HG02840 (cell line): ENCODE measurements around the gene SBK3.
"Not testable (repeated sequence)": the region's sequence is repeated elsewhere in the genome, so short reads cannot be mapped to it uniquely, and the experiment has no call there.

Source experiments
- ATAC-seq: cut with Tn5 transposase; IDR thresholded peaks from one replicate; pipeline ENCODE4 v1.9.1; 2021; ENCODE audit warnings: mild to moderate bottlenecking, moderate library complexity, moderate number of reproducible peaks; ENCODE audit not compliant: unreplicated experiment, low FRiP score

The SBK3 gene

GRCh38 chr19:55525289-55526101 lies 19.8 kb downstream of the SBK3 start:
- no peak for ATAC-seq

GRCh38 chr19:55520691-55521292 lies 24.6 kb downstream of the SBK3 start:
- no peak for ATAC-seq

- ATAC-seq: no peak
These were observed 25.7 kb downstream of the SBK3 start for GRCh38 chr19:55519451-55520311.

DNA sequence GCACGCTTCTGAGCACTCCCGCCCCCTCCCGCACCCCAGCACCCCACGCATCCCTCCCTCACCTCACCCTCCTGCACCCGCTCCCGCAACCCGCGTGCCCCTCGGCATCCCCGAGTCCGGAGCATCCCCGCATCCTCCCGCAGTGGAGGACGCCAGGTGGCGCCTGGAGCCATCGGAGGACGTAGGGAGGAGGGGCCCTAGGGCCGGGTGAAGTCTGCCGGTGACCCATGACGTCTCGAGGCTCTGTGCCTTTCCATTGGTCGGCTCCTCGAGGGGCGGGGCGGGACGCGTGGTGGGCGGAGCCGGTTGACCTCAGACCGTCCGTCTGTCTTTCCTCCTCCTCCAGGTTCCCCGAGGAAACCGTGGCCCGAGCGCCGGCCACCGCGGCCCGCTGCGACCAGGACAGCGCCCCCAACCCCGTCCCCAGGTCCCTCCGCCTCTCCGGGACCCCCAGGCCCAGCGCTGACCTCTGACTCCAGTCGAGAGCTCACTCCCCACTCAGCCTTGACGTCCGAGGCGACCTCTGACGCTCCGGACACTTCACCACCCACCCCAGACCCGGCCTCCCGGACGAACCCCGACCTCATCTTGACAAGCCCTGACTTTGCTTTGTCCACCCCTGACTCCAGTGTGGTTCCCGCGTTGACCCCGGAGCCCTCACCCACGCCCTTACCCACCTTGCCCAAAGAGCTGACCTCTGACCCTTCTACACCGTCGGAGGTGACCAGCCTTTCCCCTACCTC lies 28.3 kb downstream of the SBK3 start:
- ATAC-seq: peak; percentile 98

DNA sequence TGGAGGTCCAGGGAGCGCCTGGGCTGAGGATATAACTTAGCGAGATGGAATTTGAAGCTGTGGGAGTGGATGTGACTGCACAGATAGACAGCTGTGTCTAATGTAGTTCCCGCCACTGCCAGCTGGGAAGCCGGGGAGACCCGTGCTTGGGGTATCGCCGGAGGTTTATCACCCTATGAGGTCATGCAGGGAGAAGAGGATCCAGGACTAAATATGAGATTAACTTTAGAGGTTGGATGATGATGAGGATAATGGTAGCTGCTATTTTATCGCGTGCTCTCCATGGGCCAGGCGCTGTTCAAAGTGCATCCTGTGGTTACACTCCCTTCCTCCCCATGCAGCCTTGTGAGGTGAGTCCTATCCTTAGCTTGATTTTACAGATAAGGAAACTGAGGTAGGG lies 37.2 kb downstream of the SBK3 start:
- ATAC-seq: no peak

DNA sequence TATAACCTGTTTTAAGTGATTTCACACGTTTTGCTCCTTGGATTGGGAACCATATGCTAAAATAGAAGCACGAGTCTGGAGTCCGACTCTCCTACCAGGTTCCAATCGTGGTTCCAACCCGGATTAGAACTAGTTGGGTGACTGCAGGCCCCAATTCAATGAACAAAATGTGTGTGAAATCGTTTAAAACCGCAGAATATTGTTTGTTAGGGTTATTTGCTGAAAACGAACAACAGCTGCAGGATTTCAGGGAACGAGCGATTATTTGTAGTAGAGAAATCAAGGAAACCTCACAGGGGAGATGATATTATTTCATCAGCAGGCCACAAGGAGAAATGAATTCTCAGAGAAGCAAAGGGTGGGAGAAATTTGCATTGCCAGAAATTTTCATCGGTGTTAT lies 40.4 kb downstream of the SBK3 start:
- ATAC-seq: no peak

DNA sequence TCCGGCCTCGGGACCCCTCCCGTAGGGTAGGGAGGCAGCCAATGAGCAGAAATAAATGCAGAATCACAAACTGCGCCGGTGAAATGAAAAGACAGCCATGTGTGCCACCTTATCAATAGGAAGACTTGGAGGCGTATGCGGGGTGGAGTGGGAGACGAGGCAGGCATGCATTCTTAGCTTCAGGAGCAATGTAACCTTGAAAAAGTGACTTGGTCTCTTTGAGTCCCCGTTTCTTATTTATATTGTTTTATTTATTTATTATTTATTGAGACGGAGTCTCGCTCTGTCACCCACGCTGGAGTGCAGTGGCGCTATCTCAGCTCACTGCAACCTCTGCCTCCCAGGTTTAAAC lies 41.1 kb downstream of the SBK3 start:
- ATAC-seq: no peak

DNA sequence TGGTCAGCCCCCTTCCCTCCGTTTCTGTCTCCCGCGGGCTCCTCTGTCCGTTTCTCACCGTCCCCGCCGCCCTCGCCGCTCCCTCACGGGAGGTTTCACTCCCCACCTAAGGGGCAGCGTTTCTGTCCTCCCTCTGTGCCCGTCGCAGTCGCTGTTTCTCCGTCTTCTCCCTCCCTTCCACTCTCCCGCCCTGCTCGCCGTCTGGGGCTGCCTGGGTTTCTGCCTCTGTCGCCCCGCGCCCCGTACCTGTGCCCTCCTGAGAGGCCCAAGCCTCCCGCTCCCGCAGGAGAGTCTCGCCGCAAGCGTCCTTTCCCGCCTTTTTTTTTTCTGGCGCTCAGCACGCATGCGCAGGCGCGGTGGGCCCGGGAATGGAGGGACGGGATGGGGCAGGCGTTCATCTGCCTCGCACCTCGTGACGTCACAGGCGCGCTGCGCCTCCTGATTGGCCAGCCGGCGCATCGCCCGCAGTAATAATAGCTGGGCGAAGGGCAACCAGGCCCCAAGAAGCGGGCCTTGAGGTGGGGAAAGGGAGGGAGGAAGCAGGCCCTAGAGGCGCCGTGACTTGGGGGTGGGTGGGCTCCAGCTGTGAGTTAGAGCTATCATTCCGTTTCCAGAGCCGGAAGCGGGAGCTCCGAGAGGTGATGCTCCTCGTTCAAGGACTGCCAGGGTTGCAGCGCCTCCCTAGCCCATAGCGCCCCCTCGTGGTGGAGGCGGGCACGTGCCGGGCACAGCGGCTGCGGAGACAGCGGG lies 41.7 kb downstream of the SBK3 start:
- ATAC-seq: peak; percentile 89

DNA sequence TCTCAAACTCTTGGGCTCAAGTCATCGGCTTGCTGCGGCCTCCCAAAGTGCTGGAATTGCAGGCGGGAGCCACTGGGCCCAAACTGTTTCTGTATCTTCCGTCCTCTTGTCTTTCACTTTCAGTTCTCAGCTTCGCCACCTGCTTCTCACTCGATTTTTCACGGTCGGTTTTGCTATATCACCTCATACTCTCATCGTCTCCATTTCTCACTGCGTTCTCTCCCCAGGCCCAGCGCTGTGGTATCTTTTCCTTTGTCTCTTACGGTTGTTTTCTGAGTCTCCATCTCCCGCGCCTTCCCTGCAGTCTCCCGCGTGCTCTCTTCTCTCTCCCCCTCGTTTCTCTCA lies 42.2 kb downstream of the SBK3 start:
- no peak for ATAC-seq

- no peak for ATAC-seq
These were observed 43.0 kb downstream of the SBK3 start for GRCh38 chr19:55502197-55502952.

DNA sequence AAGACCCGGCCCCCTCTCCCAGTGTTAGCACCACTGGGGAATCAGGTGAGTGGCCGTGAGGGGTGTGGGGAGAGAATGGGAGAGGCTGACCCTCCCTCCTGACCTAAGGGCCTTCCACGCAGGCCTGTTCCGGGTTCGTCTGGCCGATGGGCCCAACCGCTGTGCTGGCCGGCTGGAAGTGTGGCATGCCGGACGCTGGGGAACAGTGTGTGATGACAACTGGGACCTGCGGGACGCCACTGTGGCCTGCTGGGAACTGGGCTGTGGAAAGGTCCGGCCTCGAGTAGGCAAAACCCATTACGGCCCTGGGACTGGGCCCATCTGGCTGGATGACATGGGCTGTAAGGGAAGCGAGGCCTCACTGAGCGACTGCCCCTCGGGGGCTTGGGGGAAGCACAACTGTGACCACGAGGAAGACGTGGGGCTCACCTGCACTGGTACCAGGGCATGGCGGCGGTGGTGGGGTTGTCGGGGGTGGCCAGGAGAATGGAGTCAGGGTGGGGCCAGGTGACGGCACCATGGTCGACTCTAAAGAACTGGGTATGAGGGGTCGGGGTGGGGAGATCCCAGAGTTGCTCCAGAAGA lies 44.9 kb downstream of the SBK3 start:
- ATAC-seq: no peak

DNA sequence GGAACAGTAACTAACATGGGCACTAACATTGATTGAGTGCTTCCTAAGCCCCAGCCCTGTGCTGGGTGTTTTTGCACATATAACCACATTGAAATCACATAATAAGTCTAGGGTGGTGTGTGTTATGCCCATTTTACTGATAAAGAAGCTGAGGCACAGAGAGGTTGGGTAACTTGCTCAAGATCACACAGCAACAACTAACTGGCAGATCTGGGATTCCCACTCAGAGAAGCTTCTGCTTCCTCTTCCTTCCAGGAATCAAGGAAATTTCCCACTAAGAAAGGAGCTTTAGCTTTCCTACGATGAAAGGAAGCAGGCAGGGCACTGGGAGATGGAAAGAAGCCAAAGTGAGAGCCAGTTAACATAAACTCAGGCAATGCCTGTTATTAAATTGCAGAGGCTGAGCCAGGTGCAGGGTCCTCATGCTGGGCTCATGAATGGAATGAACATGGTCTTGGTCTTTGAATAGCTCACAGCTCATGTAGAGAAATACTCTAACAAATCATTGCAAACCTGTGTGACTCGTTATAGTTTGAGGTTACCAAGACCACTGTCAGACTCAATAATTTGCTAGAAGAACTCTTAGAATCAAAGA lies 47.0 kb downstream of the SBK3 start:
- no peak for ATAC-seq

DNA sequence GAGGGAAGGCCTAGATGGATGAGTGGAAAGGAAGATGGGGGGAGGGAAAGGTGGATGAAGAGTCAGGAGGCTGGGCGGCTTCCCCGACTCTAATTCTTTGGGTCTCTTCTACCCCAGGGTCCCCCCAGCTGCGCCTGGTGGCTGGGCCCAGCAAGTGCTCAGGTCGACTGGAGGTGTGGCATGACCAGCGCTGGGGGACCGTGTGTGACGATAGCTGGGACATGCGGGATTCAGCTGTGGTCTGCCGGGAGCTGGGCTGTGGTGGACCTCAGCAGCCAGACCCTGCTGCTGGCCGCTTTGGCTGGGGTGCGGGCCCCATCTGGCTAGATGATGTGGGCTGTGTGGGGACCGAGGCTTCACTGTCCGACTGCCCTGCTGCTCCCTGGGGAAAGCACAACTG lies 47.6 kb downstream of the SBK3 start:
- no peak for ATAC-seq

DNA sequence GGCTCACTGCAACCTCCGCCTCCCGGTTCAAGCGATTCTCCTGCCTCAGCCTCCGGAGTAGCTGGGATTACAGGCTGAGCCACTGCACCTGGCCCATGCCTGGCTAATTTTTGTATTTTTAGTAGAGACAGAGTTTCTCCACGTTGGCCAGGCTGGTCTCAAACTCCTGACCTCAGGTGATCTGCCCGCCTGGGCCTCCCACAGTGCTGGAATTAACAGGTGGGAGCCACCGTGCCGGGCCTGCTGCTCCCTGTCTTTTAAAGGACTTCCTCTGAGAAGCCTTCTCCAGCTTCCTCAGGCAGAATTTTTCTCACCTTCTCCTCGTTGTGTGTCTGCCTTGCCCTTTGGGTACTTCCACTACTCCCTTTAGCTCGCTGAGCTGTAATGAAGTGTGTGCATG lies 48.5 kb downstream of the SBK3 start:
- ATAC-seq: not testable (repeated sequence)

DNA sequence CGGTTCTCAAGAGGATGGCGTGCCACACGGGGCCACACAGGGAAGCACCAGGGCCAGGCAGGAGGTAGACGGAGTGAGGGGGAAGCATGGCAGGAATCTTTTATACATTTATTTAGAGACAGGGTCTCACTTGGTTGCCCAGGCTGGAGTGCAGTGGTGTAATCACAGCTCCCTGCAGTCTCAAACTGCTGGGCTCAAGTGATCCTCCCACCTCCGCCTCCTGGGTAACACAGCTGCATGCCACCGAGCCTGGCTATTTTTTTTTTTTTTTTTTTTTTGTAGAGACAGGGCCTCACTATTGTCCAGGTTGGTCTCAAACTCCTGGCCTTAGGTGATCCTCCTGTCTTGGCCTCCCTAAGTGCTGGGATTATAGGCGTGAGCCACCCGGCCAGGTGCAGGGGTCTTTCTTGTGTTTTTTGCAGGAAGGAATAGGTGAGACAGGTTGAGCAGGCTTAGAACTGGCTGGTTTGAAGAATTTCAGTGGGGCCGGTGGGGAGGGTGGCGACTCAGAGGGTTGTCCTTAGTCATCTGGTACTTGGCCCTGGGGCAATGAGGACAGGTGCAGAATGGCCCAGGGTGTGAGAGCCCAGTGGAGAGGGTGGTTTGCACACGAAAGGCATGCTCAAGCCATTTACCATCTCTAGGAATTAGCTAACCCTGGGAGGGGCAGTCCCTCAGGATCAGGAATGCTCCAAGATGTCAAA lies 49.5 kb downstream of the SBK3 start:
- no peak for ATAC-seq

DNA sequence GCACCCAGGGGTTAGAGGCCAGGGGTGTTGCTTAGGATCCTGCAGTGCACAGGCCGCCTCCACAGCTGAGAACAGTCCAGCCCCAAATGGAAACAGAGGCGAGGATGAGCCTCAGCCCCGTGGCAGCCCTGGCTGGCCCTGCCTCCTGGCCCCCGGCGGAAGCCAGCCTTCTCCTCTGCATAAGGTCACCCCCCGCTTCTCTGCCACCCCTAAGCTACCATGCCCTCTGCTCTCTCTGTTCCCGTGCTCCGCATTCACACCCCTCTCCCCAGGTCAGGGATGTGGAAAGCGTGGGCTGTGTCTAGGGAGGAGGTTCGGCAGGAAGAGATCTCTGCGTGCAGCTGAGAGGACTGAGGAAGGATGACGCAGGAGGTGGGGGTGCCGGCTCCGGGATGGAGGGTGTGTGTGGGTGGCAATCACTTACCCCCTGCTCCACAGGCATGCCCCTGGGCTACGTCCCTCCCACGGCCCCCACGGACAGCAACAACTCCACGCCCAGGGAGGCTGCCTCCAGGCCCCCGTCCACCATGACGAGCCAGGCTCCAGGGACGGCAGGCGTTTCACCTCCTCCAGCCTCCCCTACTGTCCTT lies 51.1 kb downstream of the SBK3 start:
- ATAC-seq: no peak

- no peak for ATAC-seq
These were observed 51.6 kb downstream of the SBK3 start for GRCh38 chr19:55493645-55494171.
